Natural killer cell (primary cell): ENCODE results near the gene AUH. TPM values are rescaled to one million over a fixed set of nuclear protein-coding genes. Genes with fewer than 3 reads are reported as not detected.

Source experiments
- ATAC-seq, 3 donors: fragments of 150-1000 bp in 2 of 3; fragments of 200-7000 bp in 1 of 3; cut with Tn5 transposase; 1 replicate in 1 of 3; 2 replicates in 2 of 3; pipeline ENCODE4 v1.10.0; 2021; ENCODE audit warnings: mild to moderate bottlenecking in 2 of 3, moderate library complexity in 2 of 3
- DNase-seq, 2 donors: peaks; one replicate each; pipeline versions ENCODE4 v3.0.0 to v3.0.0-alpha.2; 2013 to 2021; ENCODE audit warnings: mixed read lengths in 1 of 2
- H3K27ac ChIP-seq: one replicate; pipeline ENCODE4 v1.5.1; 2013; ENCODE audit warnings: mild to moderate bottlenecking, low read length
- H3K27me3 ChIP-seq: one replicate; pipeline ENCODE4 v1.6.1; 2013; ENCODE audit warnings: low read length; ENCODE audit not compliant: control insufficient read depth, insufficient read depth
- H3K36me3 ChIP-seq: one replicate; pipeline ENCODE4 v1.6.1; 2013; ENCODE audit warnings: low read length; ENCODE audit not compliant: control insufficient read depth, insufficient read depth
- H3K4me1 ChIP-seq: one replicate; pipeline ENCODE4 v1.6.1; 2013; ENCODE audit warnings: low read length; ENCODE audit not compliant: control insufficient read depth, insufficient read depth
- H3K4me3 ChIP-seq: one replicate; pipeline ENCODE4 v1.5.1; 2013; ENCODE audit warnings: low read length
- H3K9me3 ChIP-seq: one replicate; pipeline ENCODE4 v1.6.1; 2013; ENCODE audit warnings: low read length; ENCODE audit not compliant: control insufficient read depth, insufficient read depth
- H3K27ac Mint-ChIP-seq, 2 donors: one replicate each; pipeline ENCODE4 v1.8.0; 2022; ENCODE audit warnings: mild to moderate bottlenecking in 2 of 2, mixed read lengths in 2 of 2, moderate library complexity in 1 of 2
- H3K27me3 Mint-ChIP-seq, 2 donors: one replicate each; pipeline ENCODE4 v1.8.0; 2022; ENCODE audit warnings: low read depth in 2 of 2, mixed read lengths in 2 of 2
- H3K36me3 Mint-ChIP-seq: one replicate; pipeline ENCODE4 v1.8.0; 2022; ENCODE audit warnings: mixed read lengths
- H3K4me1 Mint-ChIP-seq, 2 donors: one replicate each; pipeline ENCODE4 v1.8.0; 2022; ENCODE audit warnings: mixed read lengths in 2 of 2
- H3K4me3 Mint-ChIP-seq: one replicate; pipeline ENCODE4 v1.8.0; 2022; ENCODE audit warnings: mild to moderate bottlenecking, moderate library complexity, mixed read lengths
- H3K9me3 Mint-ChIP-seq, 2 donors: one replicate each; pipeline ENCODE4 v1.8.0; 2022; ENCODE audit warnings: mixed read lengths in 2 of 2
- CTCF ChIP-seq: fragments of 200-600 bp; IDR thresholded peaks from one replicate; pipeline ENCODE4 v1.8.0; 2022; ENCODE audit warnings: antibody characterized with exemption
- WGBS: methylation state at CpG from one replicate; pipeline ENCODE4 v1.1.7; 2013; ENCODE audit warnings: missing lambda C conversion rate; ENCODE audit not compliant: insufficient coverage; 5-methylcytosine and 5-hydroxymethylcytosine counted together
- intact Hi-C: fragments of 100-400 bp; cut with micrococcal nuclease; formaldehyde crosslinking; loops from one replicate; pipeline ENCODE4 v1.14.2; 2022
- total RNA-seq, 4 donors: library from RNA; stranded (reverse); fragments of 120-200 nt in 1 of 4; gene quantifications; one replicate each; pipeline versions ENCODE4 v1.2.3 to v1.2.4, GENCODE V29; 2013 to 2022

The AUH gene
- total RNA-seq, 3 donors from 2014 or later (not counting 1 experiment from before 2014, with no cell fraction given) = 26.7 to 36.6 (median 34.9) TPM

DNA sequence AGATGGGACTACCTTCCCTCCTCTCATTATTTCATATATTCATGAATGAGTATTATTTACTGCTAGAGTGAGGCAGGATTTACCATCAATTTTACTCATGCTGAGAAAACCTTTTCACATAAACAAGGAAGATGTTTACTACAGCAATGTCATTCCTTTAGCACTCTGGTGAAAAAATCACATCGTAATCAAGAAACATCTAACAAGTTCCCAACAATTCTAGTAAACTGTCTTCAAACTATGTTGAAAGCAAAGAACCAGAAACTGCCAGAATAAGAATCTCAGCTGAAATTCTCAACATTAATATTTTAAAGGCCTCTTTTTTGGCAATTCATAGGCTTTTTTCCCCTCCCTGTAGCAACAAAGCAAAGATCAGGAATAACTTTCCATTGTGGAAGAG is 28.2 kb downstream of the AUH start:
- Histone ChIP-seq H3K27ac (no peak overlapping the region), H3K4me3 (no peak overlapping the region), H3K27me3 (no peaks in the 10 kb centered on the region), H3K36me3 (peaks cover 2% of the 10 kb centered on the region), H3K4me1 (peaks cover 6% of the 10 kb centered on the region), H3K9me3 (no peaks in the 10 kb centered on the region)
- no peaks in the 10 kb centered on the region for H3K27me3 Mint-ChIP-seq
- intact Hi-C loops = no loop called here
- H3K27ac Mint-ChIP-seq = no peak overlapping the region
- no peak for ATAC-seq
- peaks cover 25 to 35% of the 10 kb centered on the region in 2 donors for H3K4me1 Mint-ChIP-seq
- WGBS = 100% methylated on average over 1 of the region's 1 CpG
- no peaks in the 10 kb centered on the region for H3K36me3 Mint-ChIP-seq
- TF ChIP-seq CTCF = no peak
- no peak for DNase-seq
- H3K9me3 Mint-ChIP-seq = no peaks in the 10 kb centered on the region
- H3K4me3 Mint-ChIP-seq = no peak overlapping the region

GRCh38 chr9:91332546-91333231 is 29.0 kb downstream of the AUH start:
- Histone ChIP-seq H3K27ac (no peak overlapping the region), H3K4me1 (no peaks in the 10 kb centered on the region), H3K27me3 (no peaks in the 10 kb centered on the region), H3K36me3 (peaks cover 3% of the 10 kb centered on the region), H3K9me3 (no peaks in the 10 kb centered on the region), H3K4me3 (no peak overlapping the region)
- intact Hi-C loops = no loop called here
- Mint-ChIP-seq H3K36me3 (no peaks in the 10 kb centered on the region), H3K4me3 (no peak overlapping the region), H3K27ac (no peak overlapping the region), H3K4me1 (peaks cover 17 to 27% of the 10 kb centered on the region in 2 donors), H3K9me3 (no peaks in the 10 kb centered on the region), H3K27me3 (no peaks in the 10 kb centered on the region)
- WGBS = 87% methylated on average over 12 of the region's 12 CpGs
- DNase-seq (peak in 1 of 2 donors; percentile 6), ATAC-seq (no peak)
- no peak for TF ChIP-seq CTCF

DNA sequence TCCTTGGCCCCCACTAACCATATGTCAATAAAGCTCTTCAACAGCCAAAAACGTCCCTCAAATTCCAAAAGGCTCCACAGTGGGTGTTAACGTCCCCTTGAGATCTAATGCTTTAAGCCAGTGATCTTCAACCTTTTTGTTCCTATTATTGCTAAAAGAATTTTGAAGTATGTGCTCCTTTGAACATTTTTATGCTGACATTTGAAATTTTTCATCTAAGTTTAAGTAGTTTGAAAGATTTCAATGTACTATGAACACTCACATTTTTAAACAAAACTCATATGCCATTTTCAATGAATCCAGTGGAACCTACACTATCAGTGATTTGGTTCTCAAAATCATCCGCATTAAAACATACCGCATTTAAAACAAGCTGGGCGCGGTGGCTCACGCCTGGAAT is 29.9 kb downstream of the AUH start:
- Histone ChIP-seq H3K27ac (no peak overlapping the region), H3K9me3 (no peaks in the 10 kb centered on the region), H3K27me3 (no peaks in the 10 kb centered on the region), H3K4me3 (no peak overlapping the region), H3K4me1 (no peaks in the 10 kb centered on the region), H3K36me3 (peaks cover 2% of the 10 kb centered on the region)
- no peaks in the 10 kb centered on the region for H3K36me3 Mint-ChIP-seq
- no peak overlapping the region for H3K4me3 Mint-ChIP-seq
- no peak for TF ChIP-seq CTCF
- 98% methylated on average over 7 of the region's 7 CpGs for WGBS
- peaks cover 16 to 26% of the 10 kb centered on the region in 2 donors for H3K4me1 Mint-ChIP-seq
- no peaks in the 10 kb centered on the region for H3K9me3 Mint-ChIP-seq
- ATAC-seq (no peak), DNase-seq (no peak)
- no peaks in the 10 kb centered on the region for H3K27me3 Mint-ChIP-seq
- no peak overlapping the region for H3K27ac Mint-ChIP-seq
- intact Hi-C loops = no loop called here

GRCh38 chr9:91328186-91328585 is 33.5 kb downstream of the AUH start:
- Histone ChIP-seq H3K36me3 (peaks cover 2% of the 10 kb centered on the region), H3K9me3 (no peaks in the 10 kb centered on the region), H3K4me3 (no peak overlapping the region), H3K27ac (no peak overlapping the region), H3K4me1 (no peaks in the 10 kb centered on the region), H3K27me3 (no peaks in the 10 kb centered on the region)
- no peak for ATAC-seq
- WGBS = 98% methylated on average over 6 of the region's 6 CpGs
- intact Hi-C loops = no loop called here
- Mint-ChIP-seq H3K4me1 (peaks cover 12 to 28% of the 10 kb centered on the region in 2 donors), H3K4me3 (no peak overlapping the region), H3K27me3 (no peaks in the 10 kb centered on the region), H3K27ac (no peak overlapping the region), H3K36me3 (no peaks in the 10 kb centered on the region), H3K9me3 (no peaks in the 10 kb centered on the region)
- no peak for DNase-seq
- no peak for TF ChIP-seq CTCF
